Liver (tissue), 9 donors: ENCODE data around the gene MAT2A. TPM values are rescaled to one million over a fixed set of nuclear protein-coding genes. Genes with fewer than 3 reads are reported as not detected.
"Not testable (repeated sequence)": the region's sequence is repeated elsewhere in the genome, so short reads cannot be mapped to it uniquely, and the experiment has no call there.

Source experiments
- DNase-seq: peaks from one replicate; pipeline ENCODE4 v3.0.0-alpha.2; 2017; ENCODE audit warnings: low spot score
- H3K27ac ChIP-seq, 2 donors: one replicate each; pipeline ENCODE4 v1.7.0; 2013; ENCODE audit warnings: inconsistent platforms in 2 of 2, low read length in 2 of 2, control low read depth in 1 of 2, low read depth in 1 of 2, mild to moderate bottlenecking in 1 of 2
- H3K27me3 ChIP-seq, 4 donors: one replicate each; pipeline versions ENCODE4 v1.6.1 to v1.7.0; 2013; ENCODE audit warnings: low read length in 3 of 4, inconsistent platforms in 1 of 4, mild to moderate bottlenecking in 1 of 4, moderate library complexity in 1 of 4; ENCODE audit not compliant: control insufficient read depth in 4 of 4, insufficient read depth in 4 of 4
- H3K36me3 ChIP-seq, 4 donors: one replicate each; pipeline versions ENCODE4 v1.6.1 to v1.7.0; 2013; ENCODE audit warnings: low read length in 3 of 4, mild to moderate bottlenecking in 3 of 4, low read depth in 1 of 4, moderate library complexity in 1 of 4; ENCODE audit not compliant: control insufficient read depth in 4 of 4, insufficient read depth in 3 of 4
- H3K4me1 ChIP-seq, 4 donors: one replicate each; pipeline versions ENCODE4 v1.6.1 to v1.7.0; 2013; ENCODE audit warnings: low read length in 3 of 4, mild to moderate bottlenecking in 3 of 4, moderate library complexity in 1 of 4; ENCODE audit not compliant: control insufficient read depth in 4 of 4, insufficient read depth in 4 of 4
- H3K4me3 ChIP-seq, 3 donors: one replicate each; pipeline versions ENCODE4 v1.6.1 to v1.7.0; 2013; ENCODE audit warnings: low read length in 3 of 3, control low read depth in 1 of 3, low read depth in 1 of 3, mild to moderate bottlenecking in 1 of 3
- H3K9ac ChIP-seq, 2 donors: one replicate each; pipeline ENCODE4 v1.7.0; 2013; ENCODE audit warnings: low read length in 2 of 2, mild to moderate bottlenecking in 2 of 2, moderate library complexity in 2 of 2, control low read depth in 1 of 2, low read depth in 1 of 2
- H3K9me3 ChIP-seq, 4 donors: one replicate each; pipeline versions ENCODE4 v1.6.1 to v1.7.0; 2013; ENCODE audit warnings: low read length in 3 of 4; ENCODE audit not compliant: control insufficient read depth in 4 of 4
- CTCF ChIP-seq: fragments of 150-350 bp; IDR thresholded peaks from 2 replicates; pipeline ENCODE4 v1.5.1; 2017; ENCODE audit warnings: improper control_type of control experiment, low read depth, low read length; ENCODE audit not compliant: missing input control
- FOXA1 ChIP-seq: IDR thresholded peaks from 2 replicates; pipeline ENCODE4 v1.6.1; 2016; ENCODE audit warnings: antibody characterized with exemption
- FOXA2 ChIP-seq: IDR thresholded peaks from 2 replicates; pipeline ENCODE4 v1.6.1; 2016; ENCODE audit warnings: antibody characterized with exemption
- GABPA ChIP-seq, 2 donors: IDR thresholded peaks in 1 of 2; conservative IDR thresholded peaks in 1 of 2; 2 replicates each; pipeline ENCODE4 v1.6.1; 2016; ENCODE audit warnings: antibody characterized with exemption in 2 of 2, mild to moderate bottlenecking in 1 of 2, moderate library complexity in 1 of 2
- HNF4A ChIP-seq, 2 donors: conservative IDR thresholded peaks; 2 replicates each; pipeline ENCODE4 v1.6.1; 2016; ENCODE audit warnings: antibody characterized with exemption in 2 of 2, mild to moderate bottlenecking in 2 of 2
- JUND ChIP-seq, 2 donors: IDR thresholded peaks; 2 replicates each; pipeline ENCODE4 v1.6.1; 2016; ENCODE audit warnings: antibody characterized with exemption in 2 of 2
- NR2F2 ChIP-seq: IDR thresholded peaks from 2 replicates; pipeline ENCODE4 v1.6.1; 2016; ENCODE audit warnings: antibody characterized with exemption
- TAF1 ChIP-seq: conservative IDR thresholded peaks from 2 replicates; pipeline ENCODE4 v1.6.1; 2016; ENCODE audit warnings: antibody characterized with exemption, mild to moderate bottlenecking
- ZBTB33 ChIP-seq: IDR thresholded peaks from 2 replicates; pipeline ENCODE4 v1.6.1; 2016; ENCODE audit warnings: antibody characterized with exemption
- WGBS: extraction: QIAGEN DNeasy Blood & Tissue Kit; methylation state at CpG from one replicate; pipeline ENCODE4 v1.1.7; 2013; 5-methylcytosine and 5-hydroxymethylcytosine counted together
- polyA plus RNA-seq, 2 donors: library from polyadenylated mRNA; stranded (reverse) in 1 of 2; unstranded in 1 of 2; fragments of 200-250 nt in 1 of 2; fragments of >200 nt in 1 of 2; fragmentation: Nextera tagmentation in 1 of 2; extraction: Ambion mirVana in 1 of 2; gene quantifications; one replicate each; pipeline versions ENCODE4 v1.2.1 to v1.2.3, GENCODE V29; 2013 to 2015
- total RNA-seq, 2 donors: library from RNA; depleted of rRNA; stranded (reverse); fragments of >200 nt; gene quantifications; one replicate each; pipeline ENCODE4 v1.2.3, GENCODE V29; 2014
- donor health status: healthy.
- donor health status: healthy.
- donor health status: healthy.
- donor health status: healthy.
- donor health status: healthy.

The MAT2A gene
- total and polyA plus RNA-seq, 4 donors, result 48.3 to 104 (median 79.9) TPM

DNA sequence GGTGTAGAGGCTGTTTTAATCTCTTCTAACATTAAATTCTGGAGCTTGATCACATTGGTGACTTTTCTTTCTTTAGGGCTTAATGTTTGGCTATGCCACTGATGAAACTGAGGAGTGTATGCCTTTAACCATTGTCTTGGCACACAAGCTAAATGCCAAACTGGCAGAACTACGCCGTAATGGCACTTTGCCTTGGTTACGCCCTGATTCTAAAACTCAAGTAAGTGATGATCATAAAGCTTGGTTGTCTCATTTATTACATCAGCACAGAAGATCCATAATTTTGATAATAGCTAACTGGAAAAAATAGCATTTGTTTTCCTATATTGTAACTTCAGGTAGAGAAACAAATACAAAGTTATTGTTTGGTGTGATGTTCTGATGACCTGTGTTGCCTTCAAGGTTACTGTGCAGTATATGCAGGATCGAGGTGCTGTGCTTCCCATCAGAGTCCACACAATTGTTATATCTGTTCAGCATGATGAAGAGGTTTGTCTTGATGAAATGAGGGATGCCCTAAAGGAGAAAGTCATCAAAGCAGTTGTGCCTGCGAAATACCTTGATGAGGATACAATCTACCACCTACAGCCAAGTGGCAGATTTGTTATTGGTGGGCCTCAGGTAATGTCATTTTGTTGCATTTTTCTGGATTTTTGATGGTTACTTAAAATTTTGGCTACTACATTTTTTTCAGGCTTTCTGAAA, 2.9 kb downstream of the MAT2A start:
- Histone ChIP-seq H3K4me1 (peaks cover 1 to 35% (median 22%) of the 10 kb centered on the region in 4 donors), H3K9ac (no peak overlapping the region), H3K36me3 (peaks cover 0 to 41% (median 31%) of the 10 kb centered on the region in 4 donors), H3K9me3 (no peaks in the 10 kb centered on the region), H3K27me3 (no peaks in the 10 kb centered on the region), H3K4me3 (peak overlapping the region in 1 of 3 donors; percentile 67), H3K27ac (no peak overlapping the region)
- 49% methylated on average over 5 of the region's 5 CpGs for WGBS
- no peak for DNase-seq
- TF ChIP-seq GABPA (IDR thresholded peaks at IDR 0.05 in 1 of 2, conservative IDR thresholded peaks at IDR 0.05 in 1 of 2) (no peak), FOXA2 (no peak)

GRCh38 chr2:85542777-85543176, 3.8 kb downstream of the MAT2A start:
- WGBS, result 90% methylated on average over 4 of the region's 4 CpGs

GRCh38 chr2:85544254-85544691, 5.3 kb downstream of the MAT2A start:
- not testable (repeated sequence) for H3K9ac ChIP-seq, H3K27ac ChIP-seq, DNase-seq, H3K4me3 ChIP-seq, H3K9me3 ChIP-seq, H3K27me3 ChIP-seq
- 84% methylated on average over 3 of the region's 3 CpGs for WGBS
- H3K36me3 ChIP-seq, result peaks cover 0 to 52% (median 34%) of the 10 kb centered on the region in 4 donors
- peaks cover 1 to 26% (median 16%) of the 10 kb centered on the region in 4 donors for H3K4me1 ChIP-seq

More at GRCh38 chr2:85542777-85543176, 3.8 kb downstream of the MAT2A start:
- TF ChIP-seq TAF1 (no peak), ZBTB33 (no peak), JUND (IDR thresholded peaks at IDR 0.05) (no peak), CTCF (no peak), GABPA (IDR thresholded peaks at IDR 0.05 in 1 of 2, conservative IDR thresholded peaks at IDR 0.05 in 1 of 2) (no peak), NR2F2 (no peak), FOXA1 (no peak), HNF4A (conservative IDR thresholded peaks at IDR 0.05) (no peak), FOXA2 (no peak)
- Histone ChIP-seq H3K9me3 (no peaks in the 10 kb centered on the region), H3K9ac (no peak overlapping the region), H3K4me3 (no peak overlapping the region), H3K27me3 (no peaks in the 10 kb centered on the region), H3K4me1 (peaks cover 1 to 26% (median 16%) of the 10 kb centered on the region in 4 donors), H3K27ac (no peak overlapping the region), H3K36me3 (peaks cover 0 to 46% (median 31%) of the 10 kb centered on the region in 4 donors)
- DNase-seq, result no peak

DNA sequence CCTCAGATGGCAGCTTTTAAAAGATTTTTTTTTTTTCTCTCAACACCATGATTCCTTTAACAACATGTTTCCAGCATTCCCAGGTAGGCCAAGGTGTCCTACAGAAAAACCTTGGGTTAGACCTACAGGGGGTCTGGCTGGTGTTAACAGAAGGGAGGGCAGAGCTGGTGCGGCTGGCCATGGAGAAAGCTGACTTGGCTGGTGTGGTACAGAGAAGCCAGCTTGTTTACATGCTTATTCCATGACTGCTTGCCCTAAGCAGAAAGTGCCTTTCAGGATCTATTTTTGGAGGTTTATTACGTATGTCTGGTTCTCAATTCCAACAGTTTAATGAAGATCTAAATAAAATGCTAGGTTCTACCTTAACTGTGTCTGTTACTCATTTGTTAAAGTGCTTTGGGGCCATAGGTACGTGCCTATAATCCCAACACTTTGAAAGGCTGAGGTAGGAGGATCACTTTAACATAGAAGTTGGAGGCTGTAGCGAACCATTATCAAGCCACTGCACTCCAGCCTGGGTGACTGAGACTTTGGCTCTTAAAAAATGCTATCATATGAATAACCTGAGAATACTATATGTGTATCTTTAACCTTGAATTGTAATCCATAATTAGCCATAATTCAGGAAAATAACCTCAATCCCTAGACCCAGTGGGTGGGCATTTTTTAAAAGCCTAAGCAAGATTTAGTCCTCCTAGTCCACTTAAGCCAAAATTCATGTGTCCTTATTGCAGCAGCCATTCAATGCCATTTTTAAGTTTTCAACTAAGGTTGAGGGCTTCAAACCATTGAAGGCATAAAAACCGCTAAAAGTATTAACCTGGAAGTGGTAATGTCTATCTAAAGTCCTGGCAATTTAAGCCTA, 6.2 kb downstream of the MAT2A start:
- DNase-seq, H3K27ac ChIP-seq, H3K9me3 ChIP-seq, H3K4me3 ChIP-seq, H3K27me3 ChIP-seq, H3K9ac ChIP-seq: not testable (repeated sequence)
- Histone ChIP-seq H3K4me1 (peaks cover 1 to 25% (median 16%) of the 10 kb centered on the region in 4 donors), H3K36me3 (peaks cover 0 to 57% (median 39%) of the 10 kb centered on the region in 4 donors)
- WGBS, result 94% methylated on average over 5 of the region's 5 CpGs
